Measurements from ENCODE around the gene PLXNB1. TPM values are rescaled to one million over a fixed set of nuclear protein-coding genes. Genes with fewer than 3 reads are reported as not detected.

Gene PLXNB1
- total RNA-seq, 1 donor from 2014 or later: 35.4 TPM

GRCh38 chr3:48372377-48372770 lies 57.5 kb downstream of the PLXNB1 start:
- no peak for DNase-seq (ENCODE audit: extremely low read depth, low read depth, low spot score)

GRCh38 chr3:48371651-48372376 lies 58.1 kb downstream of the PLXNB1 start, which contains the start of gene FBXW12:
FBXW12 (plus strand) TSS chr3:48372219; CDS start chr3:48372768, 549 bp downstream.
- no peak for DNase-seq (ENCODE audit: extremely low read depth, low read depth, low spot score)

- no peak for DNase-seq (ENCODE audit: extremely low read depth, low read depth, low spot score)
Observed at GRCh38 chr3:48370333-48370713, 59.6 kb downstream of the PLXNB1 start.

- DNase-seq (ENCODE audit: extremely low read depth, low read depth, low spot score): no peak
Observed at GRCh38 chr3:48369693-48370332, 60.1 kb downstream of the PLXNB1 start.

GRCh38 chr3:48367201-48367600 lies 62.7 kb downstream of the PLXNB1 start:
- DNase-seq (ENCODE audit: extremely low read depth, low read depth, low spot score): no peak

- no peak for DNase-seq (ENCODE audit: extremely low read depth, low read depth, low spot score)
Observed at GRCh38 chr3:48364840-48365239, 65.0 kb downstream of the PLXNB1 start.

GRCh38 chr3:48361928-48362327 lies 68.0 kb downstream of the PLXNB1 start:
- DNase-seq (ENCODE audit: extremely low read depth, low read depth, low spot score): no peak

- no peak for DNase-seq (ENCODE audit: extremely low read depth, low read depth, low spot score)
Observed at GRCh38 chr3:48356419-48356818, 73.5 kb downstream of the PLXNB1 start.

GRCh38 chr3:48353987-48354386 lies 75.9 kb downstream of the PLXNB1 start:
- DNase-seq (ENCODE audit: extremely low read depth, low read depth, low spot score): no peak

Other genes with a start within 250 kb of the PLXNB1 start
- gene CDC25A, start 241.7 kb downstream of the PLXNB1 start, total RNA-seq: 2.7 and 9.7 TPM in 2 replicates
- not detected in 2 replicates for gene CAMP, start 206.6 kb downstream of the PLXNB1 start, total RNA-seq
- gene ZNF589, start 189.0 kb downstream of the PLXNB1 start, total RNA-seq: 2.2 and 4.7 TPM in 2 replicates
- 22.3 and 22.9 TPM in 2 replicates for gene NME6, start 128.7 kb downstream of the PLXNB1 start, total RNA-seq
- gene SPINK8, start 96.4 kb downstream of the PLXNB1 start, total RNA-seq: not detected in 2 replicates
- gene FBXW12, start 57.9 kb downstream of the PLXNB1 start, total RNA-seq: not detected in 2 replicates
- gene CCDC51, start 10.0 kb upstream of the PLXNB1 start, total RNA-seq: 10.8 and 12.7 TPM in 2 replicates
- 390 and 429 TPM in 2 replicates for gene TMA7, start 10.2 kb upstream of the PLXNB1 start, total RNA-seq
- gene ATRIP, start 16.7 kb upstream of the PLXNB1 start, total RNA-seq: 4.7 and 8.6 TPM in 2 replicates
- 297 and 305 TPM in 2 replicates for gene SHISA5, start 74.1 kb upstream of the PLXNB1 start, total RNA-seq
- gene PFKFB4, start 126.7 kb upstream of the PLXNB1 start, total RNA-seq: 6.5 and 10.7 TPM in 2 replicates
- 0.24 and 1.2 TPM in 2 replicates for gene UCN2, start 133.7 kb upstream of the PLXNB1 start, total RNA-seq
- 20.0 and 25.0 TPM in 2 replicates for gene COL7A1, start 165.2 kb upstream of the PLXNB1 start, total RNA-seq
- 207 and 225 TPM in 2 replicates for gene UQCRC1, start 179.6 kb upstream of the PLXNB1 start, total RNA-seq
- not detected in 2 replicates for gene TMEM89, start 191.7 kb upstream of the PLXNB1 start, total RNA-seq
- gene SLC26A6, start 205.4 kb upstream of the PLXNB1 start, total RNA-seq: 26.4 and 31.1 TPM in 2 replicates
- gene CELSR3, start 232.8 kb upstream of the PLXNB1 start, total RNA-seq: 1.1 and 2.2 TPM in 2 replicates